ENCODE data around the gene DPH2. TPM values are rescaled to one million over a fixed set of nuclear protein-coding genes. Genes with fewer than 3 reads are reported as not detected.

The DPH2 gene
- polyA plus RNA-seq, 1 donor from 2014 or later: 26.0 TPM

DNA sequence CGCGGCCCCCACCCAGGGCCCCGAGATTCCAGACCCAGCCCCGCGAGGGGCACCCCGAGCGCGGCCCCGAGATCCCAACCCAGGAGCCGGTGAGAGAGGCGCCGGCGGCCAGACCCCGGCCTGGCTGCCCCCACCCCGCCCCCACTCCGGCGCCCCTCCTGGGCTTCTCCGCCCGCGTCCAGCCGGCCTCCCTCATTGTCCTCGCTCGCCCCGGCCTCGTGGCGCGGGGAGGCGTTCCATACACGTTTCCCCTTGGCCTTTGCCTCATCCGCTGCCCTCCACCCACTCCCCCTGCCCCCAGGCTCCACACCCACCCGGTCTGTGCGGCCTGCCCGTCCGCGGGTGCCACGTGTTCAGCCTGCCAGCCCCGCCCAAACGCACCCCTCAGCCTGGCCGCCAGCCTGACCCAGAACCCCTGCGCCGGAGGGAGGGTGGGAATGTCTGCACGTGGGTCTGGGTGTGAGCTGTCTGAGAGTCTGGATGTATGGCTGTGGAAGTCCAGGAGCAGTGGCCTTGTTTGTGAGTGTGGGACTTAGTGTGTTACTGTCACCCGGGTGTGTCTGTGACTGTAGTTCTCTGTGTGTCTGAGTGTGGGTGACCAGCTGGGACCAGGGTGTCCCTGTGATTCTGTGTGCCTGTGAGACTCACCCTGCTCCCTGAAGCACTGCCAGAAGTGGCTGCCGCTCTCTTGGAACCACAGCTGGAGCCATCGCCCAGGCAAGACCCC lies 9.9 kb downstream of the DPH2 start:
- H3K9ac ChIP-seq (ENCODE audit: low read length): peak overlapping the region; percentile 77
- peak overlapping the region; percentile 91 for H3K4me3 ChIP-seq (ENCODE audit: low read length)
- H3K27me3 ChIP-seq (ENCODE audit: insufficient read depth, low read depth, low read length): no peaks in the 10 kb centered on the region
- H3K9me2 ChIP-seq (ENCODE audit: insufficient read depth, low read length): no peaks in the 10 kb centered on the region
- H3F3A ChIP-seq (ENCODE audit: insufficient read depth, low read length, poor library complexity, severe bottlenecking): no peaks in the 10 kb centered on the region
- H4K20me1 ChIP-seq (ENCODE audit: insufficient read depth): peaks cover 3% of the 10 kb centered on the region
- no peaks in the 10 kb centered on the region for H3K36me3 ChIP-seq (ENCODE audit: insufficient read depth, low read length)
- H3K27ac ChIP-seq (ENCODE audit: low read length): no peak overlapping the region
- peak overlapping the region; percentile 96 for H3K4me2 ChIP-seq (ENCODE audit: low read length)
- TF ChIP-seq EZH2 (IDR thresholded peaks at IDR 0.05; ENCODE audit: borderline replicate concordance, insufficient read depth, low read length, poor library complexity, severe bottlenecking) (no peak), SMC3 (conservative IDR thresholded peaks at IDR 0.05; ENCODE audit: poor library complexity) (peak; percentile 21), MXI1 (conservative IDR thresholded peaks at IDR 0.05; ENCODE audit: poor library complexity, severe bottlenecking) (peak; percentile 91), TAF1 (IDR thresholded peaks at IDR 0.05; ENCODE audit: low read depth) (no peak), POLR2AphosphoS5 (IDR thresholded peaks at IDR 0.05) (peak; percentile 1), RAD21 (conservative IDR thresholded peaks at IDR 0.05) (no peak)
- H2AFZ ChIP-seq (ENCODE audit: low read depth, low read length): peak overlapping the region; percentile 6
- H3K79me2 ChIP-seq (replicated peaks; ENCODE audit: insufficient read depth, low read length): peaks cover 40% of the 10 kb centered on the region
- no peaks in the 10 kb centered on the region for H3K9me3 ChIP-seq (ENCODE audit: low read length)

DNA sequence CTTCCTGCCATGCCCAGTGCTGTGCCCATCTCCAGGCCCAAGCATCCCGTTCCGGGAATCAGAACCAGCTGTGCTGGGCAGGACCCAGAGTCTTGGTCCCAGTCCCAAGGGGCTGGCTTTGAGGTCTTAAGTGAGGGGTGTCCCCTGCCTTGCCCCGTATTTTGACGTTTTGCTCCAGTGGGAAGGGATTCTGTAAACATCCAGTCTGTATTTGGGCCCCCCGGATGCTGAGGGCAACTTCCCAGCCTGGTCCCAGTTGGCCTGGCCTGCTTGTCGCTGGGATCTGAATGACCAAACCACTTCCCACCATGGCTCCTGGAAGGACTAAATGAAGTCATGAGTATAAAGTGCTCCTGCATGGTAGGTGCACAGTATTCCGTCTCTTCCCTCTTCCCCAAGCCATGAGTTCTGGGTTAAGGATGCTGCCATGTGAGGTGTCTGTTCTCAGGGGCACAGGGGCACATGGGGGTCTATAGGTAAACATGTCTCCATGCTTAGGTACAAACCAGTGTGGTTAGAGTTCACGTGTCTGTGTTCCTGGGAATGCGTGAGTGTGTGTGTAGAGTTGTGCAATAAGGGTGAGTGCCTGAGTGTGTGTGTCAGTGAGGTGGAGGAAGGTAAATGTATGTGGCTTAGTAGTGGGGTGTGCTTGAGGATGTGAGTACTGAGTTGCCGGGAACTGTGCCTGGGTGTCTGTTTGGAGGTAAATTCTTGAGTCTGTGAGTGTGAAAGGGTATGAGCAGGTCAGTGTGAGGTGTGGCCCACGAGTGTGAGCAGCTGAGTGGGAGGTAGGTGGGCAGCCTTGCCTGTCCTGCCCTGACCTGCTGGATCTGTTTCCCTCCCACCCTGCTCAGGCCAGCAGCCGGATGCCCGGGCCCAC lies 10.7 kb downstream of the DPH2 start:
- Histone ChIP-seq H3K9me3 (ENCODE audit: low read length) (no peaks in the 10 kb centered on the region), H3K9me2 (ENCODE audit: insufficient read depth, low read length) (no peaks in the 10 kb centered on the region), H3K27ac (ENCODE audit: low read length) (no peak overlapping the region), H3K36me3 (ENCODE audit: insufficient read depth, low read length) (no peaks in the 10 kb centered on the region), H3K4me3 (ENCODE audit: low read length) (peak overlapping the region; percentile 91), H4K20me1 (ENCODE audit: insufficient read depth) (peaks cover 2% of the 10 kb centered on the region), H3K27me3 (ENCODE audit: insufficient read depth, low read depth, low read length) (no peaks in the 10 kb centered on the region), H3K79me2 (replicated peaks; ENCODE audit: insufficient read depth, low read length) (peaks cover 34% of the 10 kb centered on the region), H3K4me2 (ENCODE audit: low read length) (peak overlapping the region; percentile 96), H3K9ac (ENCODE audit: low read length) (peak overlapping the region; percentile 77), H2AFZ (ENCODE audit: low read depth, low read length) (no peak overlapping the region), H3F3A (ENCODE audit: insufficient read depth, low read length, poor library complexity, severe bottlenecking) (no peaks in the 10 kb centered on the region)
- TF ChIP-seq, protein P1, sequence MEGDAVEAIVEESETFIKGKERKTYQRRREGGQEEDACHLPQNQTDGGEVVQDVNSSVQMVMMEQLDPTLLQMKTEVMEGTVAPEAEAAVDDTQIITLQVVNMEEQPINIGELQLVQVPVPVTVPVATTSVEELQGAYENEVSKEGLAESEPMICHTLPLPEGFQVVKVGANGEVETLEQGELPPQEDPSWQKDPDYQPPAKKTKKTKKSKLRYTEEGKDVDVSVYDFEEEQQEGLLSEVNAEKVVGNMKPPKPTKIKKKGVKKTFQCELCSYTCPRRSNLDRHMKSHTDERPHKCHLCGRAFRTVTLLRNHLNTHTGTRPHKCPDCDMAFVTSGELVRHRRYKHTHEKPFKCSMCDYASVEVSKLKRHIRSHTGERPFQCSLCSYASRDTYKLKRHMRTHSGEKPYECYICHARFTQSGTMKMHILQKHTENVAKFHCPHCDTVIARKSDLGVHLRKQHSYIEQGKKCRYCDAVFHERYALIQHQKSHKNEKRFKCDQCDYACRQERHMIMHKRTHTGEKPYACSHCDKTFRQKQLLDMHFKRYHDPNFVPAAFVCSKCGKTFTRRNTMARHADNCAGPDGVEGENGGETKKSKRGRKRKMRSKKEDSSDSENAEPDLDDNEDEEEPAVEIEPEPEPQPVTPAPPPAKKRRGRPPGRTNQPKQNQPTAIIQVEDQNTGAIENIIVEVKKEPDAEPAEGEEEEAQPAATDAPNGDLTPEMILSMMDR (IDR thresholded peaks at IDR 0.05; ENCODE audit: poor library complexity, severe bottlenecking): no peak
- TF ChIP-seq RAD21 (conservative IDR thresholded peaks at IDR 0.05) (no peak), EP300 (conservative IDR thresholded peaks at IDR 0.05; ENCODE audit: poor library complexity, severe bottlenecking) (no peak), MXI1 (conservative IDR thresholded peaks at IDR 0.05; ENCODE audit: poor library complexity, severe bottlenecking) (no peak), TAF1 (IDR thresholded peaks at IDR 0.05; ENCODE audit: low read depth) (no peak), EZH2 (IDR thresholded peaks at IDR 0.05; ENCODE audit: borderline replicate concordance, insufficient read depth, low read length, poor library complexity, severe bottlenecking) (no peak)
- TF ChIP-seq, protein P2, sequence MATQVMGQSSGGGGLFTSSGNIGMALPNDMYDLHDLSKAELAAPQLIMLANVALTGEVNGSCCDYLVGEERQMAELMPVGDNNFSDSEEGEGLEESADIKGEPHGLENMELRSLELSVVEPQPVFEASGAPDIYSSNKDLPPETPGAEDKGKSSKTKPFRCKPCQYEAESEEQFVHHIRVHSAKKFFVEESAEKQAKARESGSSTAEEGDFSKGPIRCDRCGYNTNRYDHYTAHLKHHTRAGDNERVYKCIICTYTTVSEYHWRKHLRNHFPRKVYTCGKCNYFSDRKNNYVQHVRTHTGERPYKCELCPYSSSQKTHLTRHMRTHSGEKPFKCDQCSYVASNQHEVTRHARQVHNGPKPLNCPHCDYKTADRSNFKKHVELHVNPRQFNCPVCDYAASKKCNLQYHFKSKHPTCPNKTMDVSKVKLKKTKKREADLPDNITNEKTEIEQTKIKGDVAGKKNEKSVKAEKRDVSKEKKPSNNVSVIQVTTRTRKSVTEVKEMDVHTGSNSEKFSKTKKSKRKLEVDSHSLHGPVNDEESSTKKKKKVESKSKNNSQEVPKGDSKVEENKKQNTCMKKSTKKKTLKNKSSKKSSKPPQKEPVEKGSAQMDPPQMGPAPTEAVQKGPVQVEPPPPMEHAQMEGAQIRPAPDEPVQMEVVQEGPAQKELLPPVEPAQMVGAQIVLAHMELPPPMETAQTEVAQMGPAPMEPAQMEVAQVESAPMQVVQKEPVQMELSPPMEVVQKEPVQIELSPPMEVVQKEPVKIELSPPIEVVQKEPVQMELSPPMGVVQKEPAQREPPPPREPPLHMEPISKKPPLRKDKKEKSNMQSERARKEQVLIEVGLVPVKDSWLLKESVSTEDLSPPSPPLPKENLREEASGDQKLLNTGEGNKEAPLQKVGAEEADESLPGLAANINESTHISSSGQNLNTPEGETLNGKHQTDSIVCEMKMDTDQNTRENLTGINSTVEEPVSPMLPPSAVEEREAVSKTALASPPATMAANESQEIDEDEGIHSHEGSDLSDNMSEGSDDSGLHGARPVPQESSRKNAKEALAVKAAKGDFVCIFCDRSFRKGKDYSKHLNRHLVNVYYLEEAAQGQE (IDR thresholded peaks at IDR 0.05; ENCODE audit: borderline replicate concordance): no peak
